ENCODE results near the gene OSBP2.

DNA sequence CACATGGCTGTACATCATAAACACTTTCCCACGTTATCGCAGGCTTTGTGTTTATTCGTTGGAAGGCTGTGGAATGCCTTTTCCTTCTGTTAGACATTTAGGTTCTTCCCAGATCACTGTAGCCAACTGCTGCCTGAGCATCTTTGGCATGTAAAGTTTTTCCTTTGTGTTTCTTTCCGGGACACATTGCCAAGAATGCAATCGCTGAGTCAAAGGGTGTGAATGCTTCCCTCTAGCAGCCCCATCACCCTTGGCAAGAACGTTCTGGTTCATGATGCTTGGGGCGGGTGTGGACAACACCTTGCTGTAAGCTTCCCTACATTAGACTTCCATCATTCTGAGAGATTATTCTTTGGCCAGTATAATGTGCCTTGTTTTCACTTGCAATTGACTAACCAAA, 136.2 kb downstream of the OSBP2 start:
- TF ChIP-seq, protein P1, sequence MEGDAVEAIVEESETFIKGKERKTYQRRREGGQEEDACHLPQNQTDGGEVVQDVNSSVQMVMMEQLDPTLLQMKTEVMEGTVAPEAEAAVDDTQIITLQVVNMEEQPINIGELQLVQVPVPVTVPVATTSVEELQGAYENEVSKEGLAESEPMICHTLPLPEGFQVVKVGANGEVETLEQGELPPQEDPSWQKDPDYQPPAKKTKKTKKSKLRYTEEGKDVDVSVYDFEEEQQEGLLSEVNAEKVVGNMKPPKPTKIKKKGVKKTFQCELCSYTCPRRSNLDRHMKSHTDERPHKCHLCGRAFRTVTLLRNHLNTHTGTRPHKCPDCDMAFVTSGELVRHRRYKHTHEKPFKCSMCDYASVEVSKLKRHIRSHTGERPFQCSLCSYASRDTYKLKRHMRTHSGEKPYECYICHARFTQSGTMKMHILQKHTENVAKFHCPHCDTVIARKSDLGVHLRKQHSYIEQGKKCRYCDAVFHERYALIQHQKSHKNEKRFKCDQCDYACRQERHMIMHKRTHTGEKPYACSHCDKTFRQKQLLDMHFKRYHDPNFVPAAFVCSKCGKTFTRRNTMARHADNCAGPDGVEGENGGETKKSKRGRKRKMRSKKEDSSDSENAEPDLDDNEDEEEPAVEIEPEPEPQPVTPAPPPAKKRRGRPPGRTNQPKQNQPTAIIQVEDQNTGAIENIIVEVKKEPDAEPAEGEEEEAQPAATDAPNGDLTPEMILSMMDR (IDR thresholded peaks at IDR 0.05), result no peak
- no peak for TF ChIP-seq POLR2AphosphoS5 (IDR thresholded peaks at IDR 0.05)
